Measurements from ENCODE around the gene RNF212B.

GRCh38 chr14:23297096-23297495 lies 59.4 kb downstream of the RNF212B start:
- TF ChIP-seq CTCF (conservative IDR thresholded peaks at IDR 0.05) (no peak), EZH2 (IDR thresholded peaks at IDR 0.05; ENCODE audit: low read depth) (no peak)

Measured in PC-9 (cell line).